HG03469 (cell line): ENCODE data around the gene TASL.
"Not testable (repeated sequence)": the region's sequence is repeated elsewhere in the genome, so short reads cannot be mapped to it uniquely, and the experiment has no call there.

Source experiments
- ATAC-seq: cut with Tn5 transposase; IDR thresholded peaks from one replicate; pipeline ENCODE4 v1.9.1; 2021; ENCODE audit warnings: mild to moderate bottlenecking, moderate library complexity, moderate number of reproducible peaks; ENCODE audit not compliant: unreplicated experiment

TASL gene

GRCh38 chrX:30580641-30581040 is 3.1 kb upstream of the TASL start:
- no peak for ATAC-seq

- no peak for ATAC-seq
Observed at GRCh38 chrX:30576881-30577280, 685 bp downstream of the TASL start.

- ATAC-seq, result no peak
Observed at GRCh38 chrX:30573125-30573524, 4.4 kb downstream of the TASL start.

GRCh38 chrX:30572678-30573077 is 4.9 kb downstream of the TASL start:
- ATAC-seq, result no peak

- no peak for ATAC-seq
Observed at GRCh38 chrX:30572004-30572403, 5.6 kb downstream of the TASL start.

- no peak for ATAC-seq
Observed at GRCh38 chrX:30570505-30570904, 7.1 kb downstream of the TASL start.

GRCh38 chrX:30568136-30568535 is 9.4 kb downstream of the TASL start:
- ATAC-seq, result peak; percentile 84

- not testable (repeated sequence) for ATAC-seq
Observed at GRCh38 chrX:30563070-30563469, 14.5 kb downstream of the TASL start.

- ATAC-seq, result no peak
Observed at GRCh38 chrX:30561191-30561590, 16.4 kb downstream of the TASL start.

GRCh38 chrX:30538271-30538670 is 39.3 kb downstream of the TASL start:
- no peak for ATAC-seq

GRCh38 chrX:30533835-30534234 is 43.7 kb downstream of the TASL start:
- no peak for ATAC-seq

GRCh38 chrX:30533266-30533665 is 44.3 kb downstream of the TASL start:
- ATAC-seq, result no peak

- ATAC-seq, result no peak
Observed at GRCh38 chrX:30530606-30531005, 47.0 kb downstream of the TASL start.

- ATAC-seq, result no peak
Observed at GRCh38 chrX:30525732-30526131, 51.8 kb downstream of the TASL start.

GRCh38 chrX:30521440-30522182 is 56.0 kb downstream of the TASL start:
- no peak for ATAC-seq

GRCh38 chrX:30513284-30513683 is 64.3 kb downstream of the TASL start:
- no peak for ATAC-seq
